ENCODE results near the gene CLSTN2. TPM values are rescaled to one million over a fixed set of nuclear protein-coding genes. Genes with fewer than 3 reads are reported as not detected.

Gene CLSTN2
- total and polyA plus RNA-seq, 2 of the 4 experiments (the other 2 are of a cell fraction) = under 0.01 to 0.07 TPM

- dilution Hi-C loops (cut with HindIII; ENCODE audit: low sequenced_read_pairs, unreplicated experiment) = no loop called here
- Histone ChIP-seq H2AK9ac (replicated peaks; ENCODE audit: low read depth, low read length, poor library complexity) (no peak overlapping the region), H3K56ac (ENCODE audit: extremely low read depth, insufficient read depth, low read length) (no peak overlapping the region), H3K23ac (ENCODE audit: low read depth, low read length) (no peak overlapping the region), H2AFZ (replicated peaks; ENCODE audit: low read length, poor library complexity) (no peak overlapping the region), H4K20me1 (ENCODE audit: insufficient read depth, low read length) (no peaks in the 10 kb centered on the region), H2BK5ac (ENCODE audit: low read depth, low read length, poor library complexity, severe bottlenecking) (no peak overlapping the region), H3K9ac (ENCODE audit: low read depth, low read length) (no peak overlapping the region), H3K14ac (replicated peaks; ENCODE audit: low read depth, low read length) (no peak overlapping the region), H4K5ac (ENCODE audit: low read depth, low read length) (no peak overlapping the region), H3K4me2 (ENCODE audit: low read depth, low read length) (no peak overlapping the region), H3K4me3 (ENCODE audit: insufficient read depth, low read depth, low read length) (no peak overlapping the region), H2BK120ac (ENCODE audit: low read depth, low read length) (no peak overlapping the region), H3K4me1 (ENCODE audit: control insufficient read depth, insufficient read depth, low read length) (no peaks in the 10 kb centered on the region), H2AK5ac (ENCODE audit: low read depth, low read length) (no peak overlapping the region), H3K36me3 (ENCODE audit: control insufficient read depth, insufficient read depth, low read length) (no peaks in the 10 kb centered on the region), H3K4ac (ENCODE audit: low read depth, low read length) (no peak overlapping the region), H4K91ac (ENCODE audit: insufficient read depth, low read depth, low read length) (no peak overlapping the region), H3K79me1 (ENCODE audit: low read depth in 1 of 2, low read length in 2 of 2) (no peaks in the 10 kb centered on the region), H3K27ac (ENCODE audit: insufficient read depth, low read length) (no peak overlapping the region), H3K9me1 (ENCODE audit: insufficient read depth, low read length) (no peaks in the 10 kb centered on the region), H2BK15ac (ENCODE audit: low read depth, low read length) (no peak overlapping the region), H3K9me3 (ENCODE audit: control insufficient read depth, insufficient read depth, low read length) (no peaks in the 10 kb centered on the region), H3K18ac (ENCODE audit: low read depth, low read length) (no peak overlapping the region), H4K8ac (ENCODE audit: low read depth in 2 of 2, low read length in 2 of 2) (no peak overlapping the region), H3K27me3 (ENCODE audit: control insufficient read depth, insufficient read depth, low read length) (no peaks in the 10 kb centered on the region), H2BK20ac (ENCODE audit: low read depth, low read length) (no peak overlapping the region)
- no TSS peak for BruUV-seq (replicated peaks)
- intact Hi-C loops (cut with micrococcal nuclease) = no loop called here
- ChIA-PET CTCF (no interaction called here), POLR2A (ENCODE audit: unreplicated experiment) (no interaction called here)
- no peak for ATAC-seq (ENCODE audit: low read depth)
- DNase-seq = no peak
- in situ Hi-C loops (cut with MboI; ENCODE audit: low sequenced_read_pairs) = no loop called here
- no CpG with 5 or more reads among the region's 4 CpGs for WGBS, 2 experiments (ENCODE audit: extremely low coverage in 2 of 2, insufficient read length in 1 of 2)
- TF ChIP-seq USF2 (IDR thresholded peaks at IDR 0.05; ENCODE audit: low read depth, low read length) (no peak), RCOR1 (IDR thresholded peaks at IDR 0.05; ENCODE audit: insufficient replicate concordance, low read length) (no peak), MXI1 (IDR thresholded peaks at IDR 0.05; ENCODE audit: borderline replicate concordance, low read depth, low read length) (no peak), SMC3 (IDR thresholded peaks at IDR 0.05; ENCODE audit: low read depth, low read length) (no peak), RFX5 (IDR thresholded peaks at IDR 0.05; ENCODE audit: low read depth, low read length) (no peak)
Observed at GRCh38 chr3:140349938-140350337, 415.0 kb downstream of the CLSTN2 start.

Data from IMR-90 (cell line).